LNCaP clone FGC (cell line): ENCODE data around the gene KRT31.
"Not testable (repeated sequence)": the region's sequence is repeated elsewhere in the genome, so short reads cannot be mapped to it uniquely, and the experiment has no call there.

Experiments
- DNase-seq: peaks from one replicate; pipeline ENCODE4 v3.0.0-alpha.2; 2011; ENCODE audit warnings: low read depth
- H3K4me3 ChIP-seq: 2 replicates; pipeline ENCODE4 v1.5.1; 2011; ENCODE audit warnings: mild to moderate bottlenecking, low read depth, low read length, control low read depth
- CTCF ChIP-seq: IDR thresholded peaks from 2 replicates; pipeline ENCODE4 v1.5.1; 2012; ENCODE audit warnings: mild to moderate bottlenecking; ENCODE audit not compliant: control insufficient read depth, insufficient read depth; ENCODE audit errors: extremely low read depth

Gene KRT31

DNA sequence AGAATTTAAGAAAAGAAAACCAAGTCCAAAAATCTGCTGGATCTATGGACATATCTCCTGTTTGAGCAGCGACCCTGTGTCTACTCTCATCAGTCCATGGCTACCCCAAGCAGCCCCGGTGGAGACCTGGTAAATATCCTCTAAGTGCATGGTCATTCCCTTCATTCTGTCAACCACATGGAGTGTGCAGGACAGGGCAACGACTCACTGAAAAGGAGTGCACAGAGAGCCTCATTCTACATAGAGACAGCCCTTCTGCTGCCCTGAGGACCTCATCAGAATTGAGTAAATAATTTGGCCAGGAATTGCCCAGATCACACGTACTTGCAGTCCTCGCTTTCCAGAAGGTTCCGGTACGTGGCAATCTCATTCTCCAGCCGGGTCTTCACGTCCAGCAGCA lies 40.4 kb upstream of the KRT31 start:
- no peak overlapping the region for H3K4me3 ChIP-seq
- no peak for DNase-seq
- TF ChIP-seq CTCF: no peak

DNA sequence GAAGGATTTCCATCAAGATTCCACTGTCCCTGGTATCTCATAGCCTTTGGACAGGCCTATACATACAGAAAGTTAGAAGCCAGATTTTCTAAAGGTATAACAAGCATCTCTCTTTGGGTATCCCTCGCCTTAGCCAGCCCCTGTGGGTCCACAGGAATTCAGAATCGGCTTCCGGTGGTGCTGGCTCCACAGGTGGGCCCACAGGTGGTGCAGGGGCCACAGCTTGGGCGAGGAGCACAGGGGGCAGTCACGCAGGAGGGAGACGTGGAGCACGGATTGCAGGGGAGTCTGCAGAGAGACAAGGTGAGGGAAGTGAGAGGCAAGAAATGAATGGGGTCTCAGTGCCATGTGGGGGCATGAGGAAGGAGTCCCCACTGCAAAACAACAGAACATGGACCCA lies 39.8 kb upstream of the KRT31 start:
- no peak for DNase-seq
- TF ChIP-seq CTCF: no peak
- H3K4me3 ChIP-seq: no peak overlapping the region

DNA sequence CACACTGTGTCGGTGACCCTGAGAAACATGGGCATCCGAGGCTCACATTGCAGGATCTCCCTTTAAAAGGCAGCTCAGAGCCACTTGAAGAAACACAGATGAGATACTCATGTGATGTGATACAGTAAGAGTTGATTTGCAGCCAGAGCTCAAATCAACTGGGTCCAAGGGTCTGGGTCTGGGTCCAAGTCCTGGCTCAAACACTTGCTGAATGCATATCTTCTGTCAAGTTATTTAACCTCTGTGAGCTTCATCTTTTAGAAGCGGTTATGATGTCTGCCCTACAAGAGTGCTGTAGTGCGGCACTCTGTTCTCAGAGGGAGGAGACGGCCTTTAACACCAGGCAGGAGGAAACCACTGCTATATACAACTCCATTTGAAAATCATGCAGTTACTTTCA lies 37.0 kb upstream of the KRT31 start:
- no peak for TF ChIP-seq CTCF
- no peak for DNase-seq
- no peak overlapping the region for H3K4me3 ChIP-seq

- H3K4me3 ChIP-seq: no peak overlapping the region
- no peak for DNase-seq
- no peak for TF ChIP-seq CTCF
Observed at GRCh38 chr17:41434005-41434404, 36.6 kb upstream of the KRT31 start.

DNA sequence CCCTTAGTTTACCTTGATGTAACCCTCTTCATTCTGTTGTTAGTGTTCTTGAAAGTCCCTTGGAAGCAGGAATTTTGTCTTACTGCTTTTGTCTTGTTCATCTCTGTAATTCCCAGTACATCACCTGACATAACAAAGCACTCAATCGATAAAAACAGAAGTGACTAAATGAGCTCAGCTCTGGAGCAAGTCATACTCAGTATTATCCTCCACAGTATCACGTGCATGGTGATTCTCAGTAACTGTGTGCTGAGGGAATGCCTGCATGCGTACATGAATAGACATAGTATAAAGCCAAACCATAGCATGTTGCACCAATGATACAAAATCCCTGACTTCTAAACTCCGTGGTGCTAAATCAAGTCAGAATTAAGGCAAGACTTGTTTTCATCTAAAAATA lies 36.2 kb upstream of the KRT31 start:
- TF ChIP-seq CTCF: no peak

DNA sequence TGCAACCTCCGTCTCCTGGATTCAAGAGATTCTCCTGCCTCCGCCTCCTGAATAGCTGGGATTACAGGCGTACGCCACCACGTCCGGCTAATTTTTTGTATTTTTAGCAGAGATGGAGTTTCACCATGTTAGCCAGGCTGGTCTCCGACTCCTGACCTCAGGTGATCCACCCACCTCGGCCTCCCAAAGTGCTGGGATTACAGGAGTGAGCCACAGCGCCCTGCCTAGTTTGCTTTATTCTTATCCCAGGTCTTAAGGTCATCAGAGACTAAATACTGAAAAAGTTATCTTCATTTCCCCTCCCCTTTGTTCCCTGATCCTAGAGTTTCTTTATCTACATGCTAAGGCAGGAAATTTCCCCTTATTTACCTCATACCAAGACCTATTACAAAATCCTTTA lies 33.0 kb upstream of the KRT31 start:
- H3K4me3 ChIP-seq, DNase-seq: not testable (repeated sequence)

More for the DNA sequence above, 36.2 kb upstream of the KRT31 start:
- H3K4me3 ChIP-seq: no peak overlapping the region
- no peak for DNase-seq

DNA sequence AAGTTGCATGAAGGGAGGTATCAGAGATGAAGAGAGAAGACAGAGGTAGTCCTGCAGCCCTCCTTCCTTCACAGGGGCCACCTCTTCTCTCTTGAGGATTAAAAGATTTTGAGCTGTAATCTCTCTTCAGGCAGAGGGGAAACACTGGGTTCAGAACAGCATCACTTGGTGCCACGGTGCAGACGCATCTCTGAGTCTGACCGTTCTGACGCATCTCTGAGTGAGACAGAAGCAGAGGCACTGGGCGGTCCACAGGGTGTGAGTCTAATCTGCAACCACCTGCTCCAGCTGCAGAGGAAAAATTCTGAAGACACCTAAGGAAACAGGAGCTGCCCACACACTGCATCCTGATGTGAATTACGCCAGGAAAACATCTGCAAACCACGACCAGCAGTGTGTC lies 32.3 kb upstream of the KRT31 start:
- H3K4me3 ChIP-seq: no peak overlapping the region
- no peak for DNase-seq
- no peak for TF ChIP-seq CTCF

GRCh38 chr17:41428591-41429291 lies 31.3 kb upstream of the KRT31 start:
- DNase-seq: no peak
- TF ChIP-seq CTCF: no peak
- no peak overlapping the region for H3K4me3 ChIP-seq
